GM19023 (cell line): ENCODE measurements around the gene ABCA10.
A peak's percentile ranks its signal among the peaks of the same experiment; 100 is the strongest.
"Not testable (repeated sequence)": the region's sequence is repeated elsewhere in the genome, so short reads cannot be mapped to it uniquely, and the experiment has no call there.

ENCODE experiments used
- ATAC-seq: cut with Tn5 transposase; IDR thresholded peaks from one replicate; pipeline ENCODE4 v1.9.1; 2021; ENCODE audit warnings: mild to moderate bottlenecking, moderate library complexity; ENCODE audit not compliant: unreplicated experiment

The ABCA10 gene

DNA sequence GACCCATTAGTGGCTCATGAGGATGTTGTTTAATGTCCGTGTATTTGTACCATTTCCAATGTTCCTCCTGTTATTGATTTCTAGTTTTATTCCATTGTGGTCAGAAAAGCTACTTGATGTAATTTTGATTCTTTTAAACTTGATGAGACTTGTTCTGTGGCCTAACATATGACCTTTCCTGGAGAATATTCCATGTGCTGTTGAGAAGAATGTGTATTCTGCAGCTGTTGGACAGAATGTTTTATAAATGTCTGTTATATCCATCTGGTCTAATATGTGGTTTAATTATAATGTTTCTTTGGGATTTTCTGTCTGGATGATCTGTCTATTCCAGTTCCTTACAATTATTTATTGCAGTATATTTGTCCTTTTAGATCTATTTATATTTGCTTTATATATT is 2.9 kb upstream of the ABCA10 start:
- ATAC-seq: no peak

GRCh38 chr17:69230939-69231338 is 2.3 kb upstream of the ABCA10 start:
- no peak for ATAC-seq

- no peak for ATAC-seq
Observed at GRCh38 chr17:69228018-69228417, 606 bp downstream of the ABCA10 start.

GRCh38 chr17:69227541-69227940 is 1.1 kb downstream of the ABCA10 start:
- ATAC-seq: no peak

DNA sequence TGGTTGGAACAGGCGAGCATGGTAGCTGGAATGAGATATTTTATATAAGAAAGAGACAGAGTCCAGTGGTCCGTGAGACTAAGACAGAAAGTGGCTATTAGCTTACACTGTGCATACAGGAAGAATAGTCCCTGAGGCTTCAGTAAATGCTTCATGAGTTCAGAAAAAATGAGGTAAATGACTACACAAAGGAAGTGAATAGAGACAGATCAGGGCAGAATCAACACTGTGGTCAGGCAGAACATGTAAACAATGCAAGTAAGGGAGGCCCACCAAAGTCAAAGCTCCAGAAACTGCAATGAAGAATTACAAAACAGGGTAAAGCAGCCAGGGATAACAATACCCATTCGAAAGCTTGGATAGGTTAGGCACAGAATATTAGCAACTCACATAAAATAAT is 4.8 kb downstream of the ABCA10 start:
- ATAC-seq: peak; percentile 79

GRCh38 chr17:69222707-69223258 is 5.8 kb downstream of the ABCA10 start:
- ATAC-seq: no peak

DNA sequence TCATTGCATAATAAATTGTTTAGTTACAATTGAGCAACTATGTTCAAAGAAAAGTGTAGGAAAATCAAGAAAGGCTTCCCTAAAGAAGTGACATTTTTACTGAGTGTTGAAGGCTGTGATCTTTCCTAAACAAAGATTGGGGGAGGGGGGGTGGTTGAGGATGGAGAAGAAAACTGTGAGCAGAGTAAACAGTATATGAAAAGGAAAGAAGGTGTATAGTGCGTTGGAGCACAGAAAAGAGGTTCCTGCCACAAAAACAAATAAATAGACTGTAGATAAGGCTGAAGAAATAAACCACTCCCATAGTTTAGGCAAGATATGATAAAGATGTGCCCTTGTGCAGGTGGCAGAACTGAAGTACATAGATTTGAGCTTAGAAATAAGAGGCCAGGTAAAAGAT is 8.5 kb downstream of the ABCA10 start:
- ATAC-seq: no peak

- no peak for ATAC-seq
Observed at GRCh38 chr17:69218986-69219385, 9.6 kb downstream of the ABCA10 start.

DNA sequence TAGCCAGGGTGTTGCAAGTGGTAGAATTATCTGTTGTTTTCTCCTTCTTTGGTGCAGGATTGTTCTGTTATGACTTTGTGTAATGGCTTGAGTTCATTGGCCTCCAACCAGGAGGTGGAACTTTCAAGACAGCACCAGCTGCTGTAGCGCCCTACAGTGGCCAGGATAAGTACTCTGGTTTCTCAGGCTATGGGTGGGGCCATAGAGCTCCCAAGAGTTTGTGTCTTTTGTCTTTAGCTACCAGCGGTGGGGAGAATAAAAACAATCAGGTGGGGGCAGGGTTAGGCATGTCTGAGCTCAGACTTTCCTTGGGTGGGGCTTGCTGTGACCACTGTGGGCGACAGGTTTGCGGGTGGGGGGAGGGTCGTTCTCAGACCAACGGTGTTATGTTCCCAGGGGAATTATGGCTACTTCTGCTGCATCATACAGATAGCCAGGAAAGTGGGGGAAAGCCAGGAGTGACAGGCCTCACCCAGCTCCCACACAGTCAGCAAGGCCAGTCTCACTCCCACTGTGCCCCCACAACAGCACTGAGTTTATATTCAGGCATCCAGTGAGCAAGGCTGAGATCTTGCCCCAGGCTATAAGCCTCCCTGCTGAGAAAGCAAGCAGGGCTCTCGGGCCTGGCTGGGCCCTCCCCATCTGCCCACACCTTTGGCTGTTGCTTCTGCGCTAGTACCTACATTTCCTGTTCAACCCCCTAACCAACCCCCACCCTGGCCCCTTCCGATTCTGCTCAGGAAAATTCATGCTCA is 15.4 kb downstream of the ABCA10 start:
- no peak for ATAC-seq

- no peak for ATAC-seq
Observed at GRCh38 chr17:69208640-69209039, 20.0 kb downstream of the ABCA10 start.

DNA sequence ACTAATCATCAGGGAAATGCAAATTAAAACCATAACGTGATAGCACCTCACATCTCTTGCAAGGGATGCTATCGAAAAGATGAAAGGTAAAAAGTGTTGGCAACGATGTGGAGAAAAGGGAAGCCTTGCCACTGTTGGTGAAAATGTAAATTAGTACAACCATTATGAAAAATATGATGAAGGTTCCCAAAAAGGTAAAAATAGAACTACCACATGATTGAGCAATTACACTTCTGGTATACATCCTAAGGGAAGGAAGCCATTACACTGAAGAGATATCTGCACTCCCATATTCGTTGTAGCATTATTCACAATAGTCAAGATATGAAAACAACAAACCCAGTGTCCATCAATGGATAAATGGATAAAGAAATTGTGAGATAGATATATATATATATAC is 21.5 kb downstream of the ABCA10 start:
- no peak for ATAC-seq

- no peak for ATAC-seq
Observed at GRCh38 chr17:69198238-69198637, 30.4 kb downstream of the ABCA10 start.

- not testable (repeated sequence) for ATAC-seq
Observed at GRCh38 chr17:69196105-69196653, 32.4 kb downstream of the ABCA10 start.

GRCh38 chr17:69192754-69193153 is 35.9 kb downstream of the ABCA10 start:
- no peak for ATAC-seq

DNA sequence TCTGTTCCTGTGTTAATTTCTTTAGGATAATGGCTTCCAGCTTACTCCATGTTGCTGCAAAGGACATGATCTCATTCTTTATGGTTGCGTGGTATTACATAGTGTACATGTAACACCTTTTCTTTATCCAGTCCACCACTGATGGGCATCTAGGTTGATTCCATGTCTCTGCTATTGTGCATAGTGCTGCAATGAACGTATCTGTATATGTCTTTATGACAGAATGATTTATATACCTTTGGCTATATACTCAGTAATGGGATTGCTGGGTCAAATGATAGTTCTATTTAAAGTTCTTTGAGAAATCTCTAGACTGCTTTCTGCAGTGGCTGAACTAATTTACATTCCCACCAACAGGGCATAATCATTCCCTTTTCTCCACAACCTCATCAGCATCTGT is 39.8 kb downstream of the ABCA10 start:
- no peak for ATAC-seq

DNA sequence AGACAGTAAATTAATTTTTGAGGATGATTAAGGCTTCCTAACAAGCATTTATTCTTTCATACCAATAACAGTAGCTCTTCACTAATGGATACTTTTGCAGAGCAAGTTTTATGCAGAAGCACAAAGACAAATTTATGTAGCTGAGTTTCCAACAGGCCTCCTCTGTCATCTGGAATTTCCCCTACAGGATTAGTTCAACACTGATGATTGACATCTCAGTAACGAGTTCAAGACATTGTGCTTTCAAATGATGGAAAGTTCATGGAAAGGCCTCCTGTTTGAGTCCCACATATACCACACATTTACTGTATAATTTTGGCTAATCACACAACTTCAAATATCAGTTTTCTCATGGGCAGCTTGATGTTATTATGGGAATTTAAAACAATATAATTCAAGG is 40.6 kb downstream of the ABCA10 start:
- no peak for ATAC-seq

GRCh38 chr17:69187294-69187693 is 41.3 kb downstream of the ABCA10 start:
- ATAC-seq: no peak

DNA sequence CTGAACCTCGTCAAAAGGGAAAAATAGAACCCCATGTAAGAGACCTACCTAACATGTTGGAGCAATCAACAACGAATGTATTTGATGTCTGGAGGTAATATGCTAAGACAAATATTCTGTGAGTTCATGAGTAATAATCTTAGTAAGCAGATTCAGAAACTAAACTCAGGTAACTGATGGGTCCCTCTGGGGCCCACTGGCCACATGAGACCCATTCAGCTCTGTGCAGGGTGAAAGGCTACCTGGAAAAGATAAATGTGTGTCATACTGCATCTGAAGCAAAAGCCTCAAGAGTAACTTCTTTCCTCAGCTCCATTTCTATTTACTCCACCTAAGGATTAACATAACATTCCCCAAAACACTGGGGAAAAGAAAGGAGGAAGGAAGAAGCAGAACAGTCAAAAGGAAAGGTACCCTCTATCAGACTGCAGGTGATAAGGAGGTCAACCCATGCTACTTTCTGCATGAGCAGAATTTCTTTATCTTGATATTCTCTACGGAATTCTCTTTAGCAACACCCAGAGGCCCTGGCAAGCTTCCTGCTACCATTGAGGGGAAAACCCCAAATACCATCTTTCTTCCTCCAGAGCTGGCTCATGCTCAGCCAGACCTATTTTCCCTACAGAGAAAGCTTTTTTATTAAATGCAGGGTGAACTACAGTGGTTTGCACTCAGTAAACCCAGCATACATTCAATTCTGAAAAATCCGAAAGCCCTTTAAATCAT is 49.2 kb downstream of the ABCA10 start:
- no peak for ATAC-seq

GRCh38 chr17:69176457-69176795 is 52.2 kb downstream of the ABCA10 start:
- ATAC-seq: no peak

DNA sequence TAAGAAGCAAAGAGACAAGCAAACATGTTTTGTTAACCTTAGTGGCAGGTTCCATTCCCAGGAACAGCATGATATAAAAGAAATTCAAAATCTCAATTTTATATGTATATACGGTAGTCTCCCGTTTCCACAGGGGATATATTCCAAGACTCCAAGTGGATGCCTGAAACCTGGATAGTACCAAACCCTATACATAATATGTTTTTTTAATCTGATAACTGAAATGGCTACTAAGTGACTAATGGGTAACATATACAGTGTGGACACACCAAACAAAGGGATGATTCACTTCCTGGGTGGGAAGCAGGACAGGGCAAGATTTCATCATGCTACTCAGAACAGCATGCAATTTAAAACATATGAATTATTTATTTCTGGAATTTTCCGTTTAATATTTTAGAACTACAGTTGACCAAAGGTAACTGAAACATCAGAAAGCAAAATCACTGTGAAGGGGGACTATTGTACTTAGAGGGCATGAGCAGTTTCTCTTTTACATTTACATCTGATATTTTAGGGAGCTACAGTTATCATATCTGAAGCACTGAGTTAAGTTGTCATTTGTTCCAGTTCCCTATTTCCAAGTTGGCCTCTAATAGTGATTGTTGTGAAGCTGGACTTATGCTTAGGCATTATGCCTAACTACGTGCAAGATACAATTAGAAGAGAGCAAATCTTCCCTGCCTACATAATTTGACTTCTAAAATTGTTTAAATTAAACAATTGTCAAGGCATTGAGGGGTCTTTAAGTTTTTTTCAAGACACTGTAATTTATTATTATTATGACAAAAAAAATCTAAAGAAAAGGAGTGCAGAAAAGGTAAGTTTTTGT is 52.8 kb downstream of the ABCA10 start:
- no peak for ATAC-seq

- no peak for ATAC-seq
Observed at GRCh38 chr17:69175262-69175624, 53.4 kb downstream of the ABCA10 start.
